ENCODE measurements around the gene CLASP2. TPM values are rescaled to one million over a fixed set of nuclear protein-coding genes. Genes with fewer than 3 reads are reported as not detected.

The CLASP2 gene
- polyA plus RNA-seq, 2 donors: 7.2 to 8.3 TPM

- H3K4me3 ChIP-seq (ENCODE audit: low read depth in 1 of 2, low read length in 2 of 2): no peak overlapping the region
- WGBS, 2 donors: 94 to 98% methylated on average over 3 of the region's 3 CpGs
- no peaks in the 10 kb centered on the region for H3K27me3 ChIP-seq (ENCODE audit: control insufficient read depth in 1 of 2, insufficient read depth in 2 of 2, low read length in 2 of 2)
- no peaks in the 10 kb centered on the region for H3K36me3 ChIP-seq (ENCODE audit: control insufficient read depth in 2 of 2, insufficient read depth in 2 of 2, low read length in 1 of 2)
- no peaks in the 10 kb centered on the region for H3K4me1 ChIP-seq (ENCODE audit: control insufficient read depth in 2 of 2, insufficient read depth in 2 of 2, low read length in 1 of 2)
- no peak overlapping the region for H3K27ac ChIP-seq (ENCODE audit: low read depth in 2 of 2, low read length in 1 of 2)
- H3K9me3 ChIP-seq (ENCODE audit: control insufficient read depth in 2 of 2, insufficient read depth in 1 of 2, low read depth in 1 of 2, low read length in 1 of 2): peaks cover 0 to 3% of the 10 kb centered on the region in 2 donors
Measured at GRCh38 chr3:33732394-33732793, 14.3 kb upstream of the CLASP2 start.

GRCh38 chr3:33729993-33730392 lies 11.9 kb upstream of the CLASP2 start:
- Histone ChIP-seq H3K27me3 (ENCODE audit: control insufficient read depth in 1 of 2, insufficient read depth in 2 of 2, low read length in 2 of 2) (no peaks in the 10 kb centered on the region), H3K4me1 (ENCODE audit: control insufficient read depth in 2 of 2, insufficient read depth in 2 of 2, low read length in 1 of 2) (no peaks in the 10 kb centered on the region), H3K9me3 (ENCODE audit: control insufficient read depth in 2 of 2, insufficient read depth in 1 of 2, low read depth in 1 of 2, low read length in 1 of 2) (peaks cover 0 to 3% of the 10 kb centered on the region in 2 donors), H3K36me3 (ENCODE audit: control insufficient read depth in 2 of 2, insufficient read depth in 2 of 2, low read length in 1 of 2) (no peaks in the 10 kb centered on the region), H3K27ac (ENCODE audit: low read depth in 2 of 2, low read length in 1 of 2) (no peak overlapping the region), H3K4me3 (ENCODE audit: low read depth in 1 of 2, low read length in 2 of 2) (no peak overlapping the region)
- WGBS, 2 donors: 84 to 88% methylated on average over 3 of the region's 3 CpGs

- Histone ChIP-seq H3K27ac (ENCODE audit: low read depth in 2 of 2, low read length in 1 of 2) (no peak overlapping the region), H3K9me3 (ENCODE audit: control insufficient read depth in 2 of 2, insufficient read depth in 1 of 2, low read depth in 1 of 2, low read length in 1 of 2) (no peaks in the 10 kb centered on the region), H3K4me3 (ENCODE audit: low read depth in 1 of 2, low read length in 2 of 2) (no peak overlapping the region), H3K27me3 (ENCODE audit: control insufficient read depth in 1 of 2, insufficient read depth in 2 of 2, low read length in 2 of 2) (no peaks in the 10 kb centered on the region), H3K36me3 (ENCODE audit: control insufficient read depth in 2 of 2, insufficient read depth in 2 of 2, low read length in 1 of 2) (no peaks in the 10 kb centered on the region), H3K4me1 (ENCODE audit: control insufficient read depth in 2 of 2, insufficient read depth in 2 of 2, low read length in 1 of 2) (no peaks in the 10 kb centered on the region)
- 92 to 96% methylated on average over 2 of the region's 2 CpGs for WGBS, 2 donors
Measured at GRCh38 chr3:33724256-33724655, 6.2 kb upstream of the CLASP2 start.

GRCh38 chr3:33722626-33723370 lies 4.7 kb upstream of the CLASP2 start:
- H3K9me3 ChIP-seq (ENCODE audit: control insufficient read depth in 2 of 2, insufficient read depth in 1 of 2, low read depth in 1 of 2, low read length in 1 of 2): no peaks in the 10 kb centered on the region
- no peaks in the 10 kb centered on the region for H3K36me3 ChIP-seq (ENCODE audit: control insufficient read depth in 2 of 2, insufficient read depth in 2 of 2, low read length in 1 of 2)
- no peaks in the 10 kb centered on the region for H3K4me1 ChIP-seq (ENCODE audit: control insufficient read depth in 2 of 2, insufficient read depth in 2 of 2, low read length in 1 of 2)
- no peaks in the 10 kb centered on the region for H3K27me3 ChIP-seq (ENCODE audit: control insufficient read depth in 1 of 2, insufficient read depth in 2 of 2, low read length in 2 of 2)
- 49 to 58% methylated on average over 2 of the region's 2 CpGs for WGBS, 2 donors
- H3K4me3 ChIP-seq (ENCODE audit: low read depth in 1 of 2, low read length in 2 of 2): no peak overlapping the region
- H3K27ac ChIP-seq (ENCODE audit: low read depth in 2 of 2, low read length in 1 of 2): no peak overlapping the region

GRCh38 chr3:33722191-33722590 lies 4.1 kb upstream of the CLASP2 start:
- no peak overlapping the region for H3K4me3 ChIP-seq (ENCODE audit: low read depth in 1 of 2, low read length in 2 of 2)
- H3K36me3 ChIP-seq (ENCODE audit: control insufficient read depth in 2 of 2, insufficient read depth in 2 of 2, low read length in 1 of 2): no peaks in the 10 kb centered on the region
- no peaks in the 10 kb centered on the region for H3K4me1 ChIP-seq (ENCODE audit: control insufficient read depth in 2 of 2, insufficient read depth in 2 of 2, low read length in 1 of 2)
- H3K9me3 ChIP-seq (ENCODE audit: control insufficient read depth in 2 of 2, insufficient read depth in 1 of 2, low read depth in 1 of 2, low read length in 1 of 2): no peaks in the 10 kb centered on the region
- no peak overlapping the region for H3K27ac ChIP-seq (ENCODE audit: low read depth in 2 of 2, low read length in 1 of 2)
- no peaks in the 10 kb centered on the region for H3K27me3 ChIP-seq (ENCODE audit: control insufficient read depth in 1 of 2, insufficient read depth in 2 of 2, low read length in 2 of 2)
- 81 to 89% methylated on average over 1 of the region's 1 CpG for WGBS, 2 donors

GRCh38 chr3:33718595-33718907 lies 497 bp upstream of the CLASP2 start:
- WGBS, 2 donors: 1 to 2% methylated on average over 7 of the region's 7 CpGs
- Histone ChIP-seq H3K27me3 (ENCODE audit: control insufficient read depth in 1 of 2, insufficient read depth in 2 of 2, low read length in 2 of 2) (no peaks in the 10 kb centered on the region), H3K9me3 (ENCODE audit: control insufficient read depth in 2 of 2, insufficient read depth in 1 of 2, low read depth in 1 of 2, low read length in 1 of 2) (no peaks in the 10 kb centered on the region)

GRCh38 chr3:33717616-33717865 lies 513 bp downstream of the CLASP2 start:
- H3K27ac ChIP-seq (ENCODE audit: low read depth in 2 of 2, low read length in 1 of 2): peak overlapping the region; percentile 95 to 99
- H3K27me3 ChIP-seq (ENCODE audit: control insufficient read depth in 1 of 2, insufficient read depth in 2 of 2, low read length in 2 of 2): no peaks in the 10 kb centered on the region
- no peaks in the 10 kb centered on the region for H3K36me3 ChIP-seq (ENCODE audit: control insufficient read depth in 2 of 2, insufficient read depth in 2 of 2, low read length in 1 of 2)
- H3K9me3 ChIP-seq (ENCODE audit: control insufficient read depth in 2 of 2, insufficient read depth in 1 of 2, low read depth in 1 of 2, low read length in 1 of 2): no peaks in the 10 kb centered on the region
- H3K4me3 ChIP-seq (ENCODE audit: low read depth in 1 of 2, low read length in 2 of 2): peak overlapping the region; percentile 70 to 91
- 0% methylated on average over 26 of the region's 26 CpGs for WGBS, 2 donors
- H3K4me1 ChIP-seq (ENCODE audit: control insufficient read depth in 2 of 2, insufficient read depth in 2 of 2, low read length in 1 of 2): no peaks in the 10 kb centered on the region

More at GRCh38 chr3:33718595-33718907, 497 bp upstream of the CLASP2 start:
- H3K4me1 ChIP-seq (ENCODE audit: control insufficient read depth in 2 of 2, insufficient read depth in 2 of 2, low read length in 1 of 2): no peaks in the 10 kb centered on the region
- no peaks in the 10 kb centered on the region for H3K36me3 ChIP-seq (ENCODE audit: control insufficient read depth in 2 of 2, insufficient read depth in 2 of 2, low read length in 1 of 2)
- H3K4me3 ChIP-seq (ENCODE audit: low read depth in 1 of 2, low read length in 2 of 2): peak overlapping the region; percentile 70 to 91
- peak overlapping the region; percentile 95 to 99 for H3K27ac ChIP-seq (ENCODE audit: low read depth in 2 of 2, low read length in 1 of 2)

GRCh38 chr3:33716227-33716626 lies 1.8 kb downstream of the CLASP2 start:
- Histone ChIP-seq H3K27me3 (ENCODE audit: control insufficient read depth in 1 of 2, insufficient read depth in 2 of 2, low read length in 2 of 2) (no peaks in the 10 kb centered on the region), H3K4me3 (ENCODE audit: low read depth in 1 of 2, low read length in 2 of 2) (peak overlapping the region in 1 of 2 donors; percentile 18), H3K9me3 (ENCODE audit: control insufficient read depth in 2 of 2, insufficient read depth in 1 of 2, low read depth in 1 of 2, low read length in 1 of 2) (no peaks in the 10 kb centered on the region), H3K36me3 (ENCODE audit: control insufficient read depth in 2 of 2, insufficient read depth in 2 of 2, low read length in 1 of 2) (no peaks in the 10 kb centered on the region), H3K4me1 (ENCODE audit: control insufficient read depth in 2 of 2, insufficient read depth in 2 of 2, low read length in 1 of 2) (no peaks in the 10 kb centered on the region), H3K27ac (ENCODE audit: low read depth in 2 of 2, low read length in 1 of 2) (no peak overlapping the region)
- 53% methylated on average over 7 of the region's 7 CpGs for WGBS, 2 donors

- 95 to 97% methylated on average over 3 of the region's 3 CpGs for WGBS, 2 donors
- no peaks in the 10 kb centered on the region for H3K27me3 ChIP-seq (ENCODE audit: control insufficient read depth in 1 of 2, insufficient read depth in 2 of 2, low read length in 2 of 2)
- no peaks in the 10 kb centered on the region for H3K9me3 ChIP-seq (ENCODE audit: control insufficient read depth in 2 of 2, insufficient read depth in 1 of 2, low read depth in 1 of 2, low read length in 1 of 2)
- no peaks in the 10 kb centered on the region for H3K4me1 ChIP-seq (ENCODE audit: control insufficient read depth in 2 of 2, insufficient read depth in 2 of 2, low read length in 1 of 2)
- no peaks in the 10 kb centered on the region for H3K36me3 ChIP-seq (ENCODE audit: control insufficient read depth in 2 of 2, insufficient read depth in 2 of 2, low read length in 1 of 2)
- no peak overlapping the region for H3K27ac ChIP-seq (ENCODE audit: low read depth in 2 of 2, low read length in 1 of 2)
- no peak overlapping the region for H3K4me3 ChIP-seq (ENCODE audit: low read depth in 1 of 2, low read length in 2 of 2)
Measured at GRCh38 chr3:33711100-33711499, 7.0 kb downstream of the CLASP2 start.

GRCh38 chr3:33706056-33706455 lies 12.0 kb downstream of the CLASP2 start:
- WGBS, 2 donors: 96 to 98% methylated on average over 6 of the region's 6 CpGs
- H3K4me1 ChIP-seq (ENCODE audit: control insufficient read depth in 2 of 2, insufficient read depth in 2 of 2, low read length in 1 of 2): no peaks in the 10 kb centered on the region
- no peak overlapping the region for H3K27ac ChIP-seq (ENCODE audit: low read depth in 2 of 2, low read length in 1 of 2)

More at GRCh38 chr3:33706056-33706455, 12.0 kb downstream of the CLASP2 start:
- no peaks in the 10 kb centered on the region for H3K27me3 ChIP-seq (ENCODE audit: control insufficient read depth in 1 of 2, insufficient read depth in 2 of 2, low read length in 2 of 2)
- H3K9me3 ChIP-seq (ENCODE audit: control insufficient read depth in 2 of 2, insufficient read depth in 1 of 2, low read depth in 1 of 2, low read length in 1 of 2): no peaks in the 10 kb centered on the region
- no peak overlapping the region for H3K4me3 ChIP-seq (ENCODE audit: low read depth in 1 of 2, low read length in 2 of 2)
- no peaks in the 10 kb centered on the region for H3K36me3 ChIP-seq (ENCODE audit: control insufficient read depth in 2 of 2, insufficient read depth in 2 of 2, low read length in 1 of 2)
